OCI-LY1 (cell line): Measurements from ENCODE around the gene ADAT3.

Experiments
- EZH2 ChIP-seq: fragments of 200-600 bp; sonication (generic), shearing (Covaris generic); IDR thresholded peaks from 2 replicates; pipeline ENCODE4 v1.8.0; 2017; ENCODE audit warnings: borderline replicate concordance, mixed run types, mild to moderate bottlenecking, antibody characterized with exemption, low read length, moderate library complexity, mixed read lengths
- TF ChIP-seq, protein P1 (sequence below): fragments of 200-600 bp; sonication (generic), shearing (Covaris generic); IDR thresholded peaks from 2 replicates; pipeline ENCODE4 v1.5.1; 2017; ENCODE audit warnings: mild to moderate bottlenecking, antibody characterized with exemption, low read length, moderate library complexity, mixed read lengths

DNA sequence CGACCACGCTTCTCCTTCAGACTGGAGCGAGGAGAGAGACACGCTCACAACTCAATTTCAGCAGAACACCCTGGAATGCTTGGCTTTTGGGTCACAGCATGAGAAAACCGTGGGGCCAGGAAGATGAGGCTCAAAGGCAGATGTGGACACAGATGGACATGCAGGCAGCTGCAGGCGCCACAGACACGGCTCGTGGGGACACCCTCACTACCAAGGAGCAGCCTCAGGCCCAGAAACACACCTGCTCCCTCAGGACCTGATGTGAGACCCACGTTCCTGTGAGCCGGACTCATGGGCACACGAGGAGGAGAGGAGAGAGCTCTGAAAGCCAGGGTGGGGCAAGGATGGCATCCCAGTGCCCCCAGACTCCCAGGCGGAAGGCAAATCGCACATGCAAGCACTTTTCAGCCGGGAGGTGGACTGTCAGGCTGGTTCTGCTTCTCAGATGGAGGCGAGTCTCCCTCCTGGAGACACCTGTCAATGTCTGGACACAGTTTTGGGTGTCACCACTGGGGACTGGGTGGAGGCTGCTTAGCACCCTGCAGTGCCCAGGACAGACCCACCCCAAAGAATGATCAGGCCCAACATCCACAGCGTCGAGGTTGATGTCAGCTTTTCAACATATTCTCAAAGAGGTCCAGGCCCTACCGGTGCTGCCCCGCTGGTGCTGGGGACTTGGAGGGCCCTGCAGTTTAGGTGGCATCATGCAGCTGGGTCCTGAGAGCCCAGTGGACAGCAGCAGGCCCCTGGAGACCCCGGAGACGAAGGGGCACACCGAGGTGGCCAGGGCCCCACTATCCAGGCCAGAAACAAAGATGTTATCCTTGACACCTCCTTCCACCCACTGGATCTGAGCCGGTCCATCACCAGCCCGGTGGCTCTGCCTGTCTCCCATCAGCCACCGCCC is 22.2 kb upstream of the ADAT3 start:
- TF ChIP-seq, protein P1, sequence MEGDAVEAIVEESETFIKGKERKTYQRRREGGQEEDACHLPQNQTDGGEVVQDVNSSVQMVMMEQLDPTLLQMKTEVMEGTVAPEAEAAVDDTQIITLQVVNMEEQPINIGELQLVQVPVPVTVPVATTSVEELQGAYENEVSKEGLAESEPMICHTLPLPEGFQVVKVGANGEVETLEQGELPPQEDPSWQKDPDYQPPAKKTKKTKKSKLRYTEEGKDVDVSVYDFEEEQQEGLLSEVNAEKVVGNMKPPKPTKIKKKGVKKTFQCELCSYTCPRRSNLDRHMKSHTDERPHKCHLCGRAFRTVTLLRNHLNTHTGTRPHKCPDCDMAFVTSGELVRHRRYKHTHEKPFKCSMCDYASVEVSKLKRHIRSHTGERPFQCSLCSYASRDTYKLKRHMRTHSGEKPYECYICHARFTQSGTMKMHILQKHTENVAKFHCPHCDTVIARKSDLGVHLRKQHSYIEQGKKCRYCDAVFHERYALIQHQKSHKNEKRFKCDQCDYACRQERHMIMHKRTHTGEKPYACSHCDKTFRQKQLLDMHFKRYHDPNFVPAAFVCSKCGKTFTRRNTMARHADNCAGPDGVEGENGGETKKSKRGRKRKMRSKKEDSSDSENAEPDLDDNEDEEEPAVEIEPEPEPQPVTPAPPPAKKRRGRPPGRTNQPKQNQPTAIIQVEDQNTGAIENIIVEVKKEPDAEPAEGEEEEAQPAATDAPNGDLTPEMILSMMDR: no peak
- TF ChIP-seq EZH2: no peak
